OCI-LY3 (cell line): Measurements from ENCODE around the gene FOXN1.

Source experiments
- H2AFZ ChIP-seq: fragments of 200-600, 300-600 bp; shearing (Covaris generic); 2 replicates; pipeline ENCODE4 v1.6.0; 2014; ENCODE audit warnings: antibody characterized with exemption, low read depth, low read length
- H3K27ac ChIP-seq: fragments of 200-600, 300-600 bp; sonication (generic); 2 replicates; pipeline ENCODE4 v1.5.1; 2014; ENCODE audit warnings: mild to moderate bottlenecking, low read length, moderate library complexity, mixed read lengths
- H3K27me3 ChIP-seq: fragments of 200-600, 300-600 bp; sonication (generic); 2 replicates; pipeline ENCODE4 v1.6.1; 2014; ENCODE audit warnings: low read depth, low read length, mixed read lengths
- H3K36me3 ChIP-seq: fragments of 200-600, 300-600 bp; sonication (generic); replicated peaks from 2 replicates; pipeline ENCODE3; 2014; ENCODE audit warnings: low read depth, low read length, mixed read lengths
- H3K4me1 ChIP-seq: fragments of 300-600, 200-600 bp; sonication (generic); 2 replicates; pipeline ENCODE4 v1.6.1; 2014; ENCODE audit warnings: low read length, mixed read lengths
- H3K4me2 ChIP-seq: fragments of 200-600, 300-600 bp; sonication (generic); 2 replicates; pipeline ENCODE4 v1.6.1; 2014; ENCODE audit warnings: low read length, mixed read lengths
- H3K4me3 ChIP-seq: fragments of 300-600, 200-600 bp; sonication (generic); 2 replicates; pipeline ENCODE4 v1.5.1; 2014; ENCODE audit warnings: antibody characterized with exemption, mild to moderate bottlenecking, low read length, moderate library complexity
- H3K79me2 ChIP-seq: fragments of 300-600, 200-600 bp; shearing (Covaris generic); 2 replicates; pipeline ENCODE4 v1.6.1; 2014; ENCODE audit warnings: mild to moderate bottlenecking, low read length, mixed read lengths
- H3K9ac ChIP-seq: fragments of 300-600, 200-600 bp; shearing (Covaris generic); 2 replicates; pipeline ENCODE4 v1.6.0; 2014; ENCODE audit warnings: mild to moderate bottlenecking, low read length, moderate library complexity
- H3K9me3 ChIP-seq: fragments of 200-600, 300-600 bp; shearing (Covaris generic); 2 replicates; pipeline ENCODE4 v1.6.1; 2014; ENCODE audit warnings: low read length, mixed read lengths; ENCODE audit not compliant: insufficient read depth
- H4K20me1 ChIP-seq: fragments of 200-600, 300-600 bp; sonication (generic); 2 replicates; pipeline ENCODE4 v1.6.1; 2016; ENCODE audit warnings: low read length, mixed read lengths; ENCODE audit not compliant: insufficient read depth
- EZH2phosphoT487 ChIP-seq: fragments of 200-600 bp; shearing (Covaris generic); IDR thresholded peaks from 2 replicates; pipeline ENCODE4 v1.6.1; 2018; ENCODE audit warnings: antibody characterized with exemption, mixed run types, low read depth
- TF ChIP-seq, protein P1 (sequence below): fragments of 200-600, 300-600 bp; sonication (generic); IDR thresholded peaks from 2 replicates; pipeline ENCODE4 v1.5.1; 2014; ENCODE audit warnings: antibody characterized with exemption, low read length, low read depth

The FOXN1 gene

DNA sequence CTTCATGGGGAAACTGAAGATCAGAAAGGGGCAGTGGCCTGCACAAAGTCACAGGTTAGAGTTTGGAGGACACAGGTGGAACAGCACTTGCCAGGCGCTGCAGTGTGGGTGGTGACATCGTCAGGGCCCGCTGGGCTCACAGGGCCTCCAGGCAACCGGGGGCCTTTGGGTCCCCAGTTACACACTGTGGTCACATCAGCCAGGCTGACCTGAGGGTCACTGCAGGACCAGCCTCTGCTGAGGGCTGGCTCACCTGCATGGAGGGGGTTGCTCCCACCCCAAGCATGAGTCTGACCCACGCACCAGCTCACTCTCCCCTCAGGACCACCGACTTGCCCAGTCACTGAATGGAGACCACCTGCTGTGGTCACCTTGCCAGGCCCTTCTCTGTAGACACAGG is 17.0 kb downstream of the FOXN1 start:
- TF ChIP-seq, protein P1, sequence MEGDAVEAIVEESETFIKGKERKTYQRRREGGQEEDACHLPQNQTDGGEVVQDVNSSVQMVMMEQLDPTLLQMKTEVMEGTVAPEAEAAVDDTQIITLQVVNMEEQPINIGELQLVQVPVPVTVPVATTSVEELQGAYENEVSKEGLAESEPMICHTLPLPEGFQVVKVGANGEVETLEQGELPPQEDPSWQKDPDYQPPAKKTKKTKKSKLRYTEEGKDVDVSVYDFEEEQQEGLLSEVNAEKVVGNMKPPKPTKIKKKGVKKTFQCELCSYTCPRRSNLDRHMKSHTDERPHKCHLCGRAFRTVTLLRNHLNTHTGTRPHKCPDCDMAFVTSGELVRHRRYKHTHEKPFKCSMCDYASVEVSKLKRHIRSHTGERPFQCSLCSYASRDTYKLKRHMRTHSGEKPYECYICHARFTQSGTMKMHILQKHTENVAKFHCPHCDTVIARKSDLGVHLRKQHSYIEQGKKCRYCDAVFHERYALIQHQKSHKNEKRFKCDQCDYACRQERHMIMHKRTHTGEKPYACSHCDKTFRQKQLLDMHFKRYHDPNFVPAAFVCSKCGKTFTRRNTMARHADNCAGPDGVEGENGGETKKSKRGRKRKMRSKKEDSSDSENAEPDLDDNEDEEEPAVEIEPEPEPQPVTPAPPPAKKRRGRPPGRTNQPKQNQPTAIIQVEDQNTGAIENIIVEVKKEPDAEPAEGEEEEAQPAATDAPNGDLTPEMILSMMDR: no peak
- no peak for TF ChIP-seq EZH2phosphoT487
- Histone ChIP-seq H3K9ac (no peak overlapping the region), H2AFZ (no peak overlapping the region), H3K9me3 (no peaks in the 10 kb centered on the region), H4K20me1 (no peaks in the 10 kb centered on the region), H3K79me2 (no peaks in the 10 kb centered on the region), H3K4me1 (peaks cover 22% of the 10 kb centered on the region), H3K4me3 (no peak overlapping the region), H3K4me2 (no peak overlapping the region), H3K36me3 (no peaks in the 10 kb centered on the region), H3K27me3 (no peaks in the 10 kb centered on the region), H3K27ac (no peak overlapping the region)

DNA sequence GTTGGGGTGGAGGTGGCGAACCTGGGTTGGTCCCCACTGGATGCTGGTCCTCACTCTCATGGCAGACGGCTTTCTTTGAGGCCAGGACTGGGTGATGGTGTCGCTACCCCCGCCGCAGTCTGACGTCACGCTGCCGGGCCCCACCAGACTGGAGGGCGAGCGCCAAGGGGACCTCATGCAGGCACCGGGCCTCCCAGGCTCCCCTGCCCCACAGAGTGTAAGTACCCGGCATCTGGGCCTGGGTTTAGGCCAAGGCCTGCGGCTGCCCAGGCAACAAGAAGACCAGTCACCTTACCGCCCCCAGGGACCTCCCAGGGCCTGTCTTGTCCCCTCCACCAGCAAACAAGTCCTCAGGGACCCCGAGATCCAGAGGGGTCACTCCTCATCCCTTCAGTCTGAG is 17.7 kb downstream of the FOXN1 start:
- Histone ChIP-seq H3K27me3 (no peaks in the 10 kb centered on the region), H3K4me3 (no peak overlapping the region), H2AFZ (no peak overlapping the region), H3K36me3 (no peaks in the 10 kb centered on the region), H3K4me1 (peaks cover 16% of the 10 kb centered on the region), H3K4me2 (no peak overlapping the region), H3K79me2 (no peaks in the 10 kb centered on the region), H4K20me1 (no peaks in the 10 kb centered on the region), H3K9ac (no peak overlapping the region), H3K9me3 (no peaks in the 10 kb centered on the region), H3K27ac (no peak overlapping the region)
- TF ChIP-seq, protein P1: no peak
- TF ChIP-seq EZH2phosphoT487: no peak

DNA sequence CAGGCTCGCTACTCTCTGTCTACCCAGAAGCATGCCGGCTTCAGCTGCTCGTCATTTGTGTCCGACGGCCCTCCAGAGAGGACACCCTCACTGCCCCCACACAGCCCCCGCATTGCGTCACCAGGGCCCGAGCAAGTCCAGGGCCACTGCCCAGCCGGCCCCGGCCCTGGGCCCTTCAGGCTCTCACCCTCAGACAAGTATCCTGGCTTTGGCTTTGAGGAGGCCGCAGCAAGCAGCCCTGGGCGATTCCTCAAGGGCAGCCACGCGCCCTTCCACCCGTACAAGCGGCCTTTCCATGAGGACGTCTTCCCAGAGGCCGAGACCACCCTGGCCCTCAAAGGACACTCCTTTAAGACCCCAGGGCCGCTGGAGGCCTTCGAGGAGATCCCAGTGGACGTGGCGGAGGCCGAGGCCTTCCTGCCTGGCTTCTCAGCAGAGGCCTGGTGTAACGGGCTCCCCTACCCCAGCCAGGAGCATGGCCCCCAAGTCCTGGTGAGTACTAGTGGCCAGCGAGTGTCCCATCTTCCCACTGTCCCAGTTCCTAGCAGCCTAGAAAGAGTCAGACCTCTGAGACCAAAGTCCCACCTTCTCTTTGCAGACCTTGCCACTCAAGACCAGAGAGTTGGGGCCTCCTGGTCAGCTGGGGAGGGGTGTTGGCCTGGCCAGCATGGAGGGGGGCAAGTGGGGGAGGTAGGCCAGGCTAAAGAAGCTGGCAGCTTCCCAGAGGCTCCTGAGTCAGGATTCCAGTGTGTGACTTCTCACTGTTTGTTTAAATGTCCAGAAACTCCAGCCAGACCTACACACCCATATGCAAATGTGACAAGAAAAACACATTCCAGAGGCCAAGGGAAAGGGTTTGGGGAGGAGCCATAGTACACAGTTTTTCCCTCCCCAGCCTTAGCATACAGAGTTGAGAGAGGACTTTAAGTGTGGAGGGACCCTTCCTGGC is 18.6 kb downstream of the FOXN1 start:
- H3K27ac ChIP-seq: no peak overlapping the region
- no peak overlapping the region for H3K9ac ChIP-seq
- no peak for TF ChIP-seq EZH2phosphoT487
- TF ChIP-seq, protein P1: no peak
- no peaks in the 10 kb centered on the region for H3K27me3 ChIP-seq
- H3K4me3 ChIP-seq: no peak overlapping the region
- H3K79me2 ChIP-seq: no peaks in the 10 kb centered on the region
- no peak overlapping the region for H2AFZ ChIP-seq
- H3K4me2 ChIP-seq: no peak overlapping the region
- no peaks in the 10 kb centered on the region for H3K9me3 ChIP-seq
- no peaks in the 10 kb centered on the region for H3K36me3 ChIP-seq
- no peaks in the 10 kb centered on the region for H4K20me1 ChIP-seq
- H3K4me1 ChIP-seq: peaks cover 8% of the 10 kb centered on the region

DNA sequence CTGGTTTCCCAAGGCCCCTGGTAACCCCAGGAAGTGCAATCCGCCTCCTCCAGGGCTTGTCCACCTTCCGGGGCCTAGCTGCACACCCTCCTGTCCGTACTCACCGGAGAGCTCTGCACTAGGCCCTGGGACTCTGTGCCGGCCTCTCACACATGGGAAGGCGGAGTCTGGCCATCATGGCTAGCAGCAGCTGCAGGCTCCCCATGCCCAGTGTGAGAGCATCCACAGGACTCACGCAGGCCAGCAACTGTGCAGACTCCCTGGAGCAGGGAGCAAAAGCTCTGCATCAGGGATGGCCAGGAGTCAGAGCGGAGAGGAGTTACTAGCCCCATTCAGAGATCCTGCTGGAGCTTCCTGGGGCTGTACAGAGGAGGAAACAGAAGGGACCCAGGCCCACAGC is 20.2 kb downstream of the FOXN1 start:
- peaks cover 1% of the 10 kb centered on the region; the same call in 1 of the 2 replicates for H3K27me3 ChIP-seq
- no peak overlapping the region for H3K9ac ChIP-seq
- no peak for TF ChIP-seq EZH2phosphoT487
- TF ChIP-seq, protein P1: no peak
- H2AFZ ChIP-seq: no peak overlapping the region
- H4K20me1 ChIP-seq: no peaks in the 10 kb centered on the region
- no peaks in the 10 kb centered on the region for H3K36me3 ChIP-seq
- no peaks in the 10 kb centered on the region for H3K79me2 ChIP-seq
- no peaks in the 10 kb centered on the region for H3K9me3 ChIP-seq
- H3K27ac ChIP-seq: no peak overlapping the region
- peaks cover 8% of the 10 kb centered on the region for H3K4me1 ChIP-seq
- no peak overlapping the region for H3K4me3 ChIP-seq
- no peak overlapping the region for H3K4me2 ChIP-seq
